NT2/D1 (cell line): ENCODE results near the gene FAM89B.

ENCODE experiments used
- SUZ12 ChIP-seq: IDR thresholded peaks from 2 replicates; pipeline ENCODE4 v1.6.1; 2011; ENCODE audit not compliant: insufficient read length, insufficient read depth; ENCODE audit errors: extremely low read depth
- YY1 ChIP-seq: IDR thresholded peaks from 2 replicates; pipeline ENCODE4 v1.6.1; 2011; ENCODE audit not compliant: insufficient read length, insufficient read depth
- ZNF274 ChIP-seq: IDR thresholded peaks from 2 replicates; pipeline ENCODE4 v1.6.1; 2011; ENCODE audit warnings: mild to moderate bottlenecking, low read depth, low read length

- no peak for TF ChIP-seq YY1
- TF ChIP-seq SUZ12: no peak
- TF ChIP-seq ZNF274: no peak
Measured at GRCh38 chr11:65592858-65593517, 20.6 kb downstream of the FAM89B start.
